ENCODE results near the gene QSOX1.

DNA sequence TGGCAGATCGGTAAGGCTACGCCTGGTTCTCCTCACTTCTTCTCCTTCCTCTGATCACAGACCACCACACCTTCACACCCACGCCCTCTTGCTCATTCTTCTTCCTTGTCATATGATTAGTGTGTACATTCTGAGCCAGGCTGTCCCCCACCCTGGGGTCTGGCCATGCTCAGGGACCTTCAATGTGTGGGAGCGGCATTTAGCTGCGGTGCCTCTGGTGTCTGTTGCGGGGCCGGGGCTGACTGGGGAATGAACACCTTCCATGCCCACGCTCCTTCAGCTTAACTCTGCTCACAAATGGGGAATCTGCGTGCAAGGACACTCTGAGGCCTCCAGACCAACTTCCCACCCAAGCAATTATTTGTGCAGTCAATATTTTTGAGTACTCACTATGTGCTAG, 29.4 kb downstream of the QSOX1 start:
- TF ChIP-seq, protein P1, sequence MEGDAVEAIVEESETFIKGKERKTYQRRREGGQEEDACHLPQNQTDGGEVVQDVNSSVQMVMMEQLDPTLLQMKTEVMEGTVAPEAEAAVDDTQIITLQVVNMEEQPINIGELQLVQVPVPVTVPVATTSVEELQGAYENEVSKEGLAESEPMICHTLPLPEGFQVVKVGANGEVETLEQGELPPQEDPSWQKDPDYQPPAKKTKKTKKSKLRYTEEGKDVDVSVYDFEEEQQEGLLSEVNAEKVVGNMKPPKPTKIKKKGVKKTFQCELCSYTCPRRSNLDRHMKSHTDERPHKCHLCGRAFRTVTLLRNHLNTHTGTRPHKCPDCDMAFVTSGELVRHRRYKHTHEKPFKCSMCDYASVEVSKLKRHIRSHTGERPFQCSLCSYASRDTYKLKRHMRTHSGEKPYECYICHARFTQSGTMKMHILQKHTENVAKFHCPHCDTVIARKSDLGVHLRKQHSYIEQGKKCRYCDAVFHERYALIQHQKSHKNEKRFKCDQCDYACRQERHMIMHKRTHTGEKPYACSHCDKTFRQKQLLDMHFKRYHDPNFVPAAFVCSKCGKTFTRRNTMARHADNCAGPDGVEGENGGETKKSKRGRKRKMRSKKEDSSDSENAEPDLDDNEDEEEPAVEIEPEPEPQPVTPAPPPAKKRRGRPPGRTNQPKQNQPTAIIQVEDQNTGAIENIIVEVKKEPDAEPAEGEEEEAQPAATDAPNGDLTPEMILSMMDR (IDR thresholded peaks at IDR 0.05; ENCODE audit: low read depth, low read length, poor library complexity, severe bottlenecking) = no peak
- no peak for TF ChIP-seq EZH2phosphoT487 (IDR thresholded peaks at IDR 0.05; ENCODE audit: borderline replicate concordance, low read length)
